Neural cell (in vitro differentiated cells): ENCODE measurements around the gene FAM43A. TPM values are rescaled to one million over a fixed set of nuclear protein-coding genes. Genes with fewer than 3 reads are reported as not detected.

Experiments
- H2AFZ ChIP-seq: fragments of 200-600, 300-800 bp; sonication (generic), shearing (Covaris generic); 2 replicates; pipeline ENCODE4 v1.6.0; 2014; ENCODE audit warnings: low read depth, mild to moderate bottlenecking, antibody characterized with exemption, low read length, moderate library complexity
- H3F3A ChIP-seq: fragments of 200-600 bp; shearing (Covaris generic); 2 replicates; pipeline ENCODE4 v1.6.1; 2016; ENCODE audit warnings: mild to moderate bottlenecking, moderate library complexity, mixed read lengths, antibody characterized with exemption, low read length; ENCODE audit not compliant: insufficient read depth, poor library complexity, severe bottlenecking
- H3K27ac ChIP-seq: fragments of 200-600, 300-800 bp; sonication (generic), shearing (Covaris generic); 2 replicates; pipeline ENCODE4 v1.5.1; 2014; ENCODE audit warnings: mild to moderate bottlenecking, low read length, moderate library complexity
- H3K27me3 ChIP-seq: fragments of 300-800, 200-600 bp; sonication (generic), shearing (Covaris generic); 2 replicates; pipeline ENCODE4 v1.6.0; 2014; ENCODE audit warnings: mild to moderate bottlenecking, low read depth, low read length, moderate library complexity; ENCODE audit not compliant: insufficient read depth
- H3K36me3 ChIP-seq: fragments of 300-800, 200-600 bp; sonication (generic), shearing (Covaris generic); 2 replicates; pipeline ENCODE4 v1.5.1; 2014; ENCODE audit warnings: mild to moderate bottlenecking, antibody characterized with exemption, low read length, moderate library complexity; ENCODE audit not compliant: insufficient read depth
- H3K4me2 ChIP-seq: fragments of 300-800, 200-600 bp; sonication (generic), shearing (Covaris generic); 2 replicates; pipeline ENCODE4 v1.6.0; 2014; ENCODE audit warnings: mild to moderate bottlenecking, low read length
- H3K4me3 ChIP-seq: fragments of 300-800, 200-600 bp; sonication (generic), shearing (Covaris generic); 2 replicates; pipeline ENCODE4 v1.5.1; 2014; ENCODE audit warnings: mild to moderate bottlenecking, low read length, moderate library complexity
- H3K79me2 ChIP-seq: fragments of 200-600 bp; shearing (Covaris generic); replicated peaks from 2 replicates; pipeline ENCODE4 v1.6.0; 2014; ENCODE audit warnings: mild to moderate bottlenecking, low read length, moderate library complexity; ENCODE audit not compliant: insufficient read depth
- H3K9ac ChIP-seq: fragments of 300-800, 200-600 bp; sonication (generic), shearing (Covaris generic); 2 replicates; pipeline ENCODE4 v1.6.1; 2016; ENCODE audit warnings: mild to moderate bottlenecking, low read length, mixed read lengths
- H3K9me2 ChIP-seq: fragments of 200-600 bp; shearing (Covaris generic); 2 replicates; pipeline ENCODE4 v1.6.1; 2016; ENCODE audit warnings: mild to moderate bottlenecking, low read length, mixed read lengths; ENCODE audit not compliant: insufficient read depth
- H3K9me3 ChIP-seq: fragments of 200-600, 300-800 bp; sonication (generic), shearing (Covaris generic); 2 replicates; pipeline ENCODE4 v1.6.1; 2016; ENCODE audit warnings: mild to moderate bottlenecking, mixed run types, low read length, moderate library complexity, mixed read lengths
- H4K20me1 ChIP-seq: fragments of 200-600 bp; shearing (Covaris generic); 2 replicates; pipeline ENCODE4 v1.6.1; 2016; ENCODE audit warnings: mild to moderate bottlenecking, mixed run types; ENCODE audit not compliant: insufficient read depth
- EP300 ChIP-seq: fragments of 450-650 bp; conservative IDR thresholded peaks from 2 replicates; pipeline ENCODE4 v1.6.1; 2014; ENCODE audit warnings: antibody characterized with exemption, mild to moderate bottlenecking, moderate library complexity; ENCODE audit not compliant: poor library complexity, severe bottlenecking
- EZH2 ChIP-seq: fragments of 200-600, 300-800 bp; shearing (Covaris generic), sonication (generic); IDR thresholded peaks from 2 replicates; pipeline ENCODE4 v1.6.1; 2014; ENCODE audit warnings: antibody characterized with exemption, low read length, borderline replicate concordance, mild to moderate bottlenecking; ENCODE audit not compliant: insufficient read depth, poor library complexity, severe bottlenecking
- MXI1 ChIP-seq: fragments of 450-650 bp; conservative IDR thresholded peaks from 2 replicates; pipeline ENCODE4 v1.6.1; 2014; ENCODE audit warnings: antibody characterized with exemption, mild to moderate bottlenecking; ENCODE audit not compliant: poor library complexity, severe bottlenecking
- POLR2AphosphoS5 ChIP-seq: IDR thresholded peaks from 2 replicates; pipeline ENCODE4 v1.6.1; 2012
- RAD21 ChIP-seq: fragments of 450-650 bp; conservative IDR thresholded peaks from 2 replicates; pipeline ENCODE4 v1.6.1; 2014; ENCODE audit warnings: antibody characterized with exemption, mild to moderate bottlenecking, moderate library complexity
- SMC3 ChIP-seq: fragments of 450-650 bp; conservative IDR thresholded peaks from 2 replicates; pipeline ENCODE4 v1.6.1; 2014; ENCODE audit warnings: antibody characterized with exemption, mild to moderate bottlenecking, moderate library complexity; ENCODE audit not compliant: poor library complexity
- TAF1 ChIP-seq: IDR thresholded peaks from 2 replicates; pipeline ENCODE4 v1.6.1; 2012; ENCODE audit warnings: low read depth
- polyA plus RNA-seq: library from polyadenylated mRNA; depleted of rRNA; stranded (reverse); fragments of >200 nt; gene quantifications from 2 replicates; pipeline ENCODE4 v1.2.3, GENCODE V29; 2014
- TF ChIP-seq, protein P1 (sequence below): IDR thresholded peaks from 2 replicates; pipeline ENCODE4 v1.6.1; 2012; ENCODE audit warnings: borderline replicate concordance
- TF ChIP-seq, protein P2 (sequence below): fragments of 450-650 bp; IDR thresholded peaks from 2 replicates; pipeline ENCODE4 v1.5.1; 2014; ENCODE audit warnings: antibody characterized with exemption, mild to moderate bottlenecking, moderate library complexity; ENCODE audit not compliant: poor library complexity, severe bottlenecking

Gene FAM43A
- polyA plus RNA-seq, 1 donor from 2014 or later: 0.59 TPM

DNA sequence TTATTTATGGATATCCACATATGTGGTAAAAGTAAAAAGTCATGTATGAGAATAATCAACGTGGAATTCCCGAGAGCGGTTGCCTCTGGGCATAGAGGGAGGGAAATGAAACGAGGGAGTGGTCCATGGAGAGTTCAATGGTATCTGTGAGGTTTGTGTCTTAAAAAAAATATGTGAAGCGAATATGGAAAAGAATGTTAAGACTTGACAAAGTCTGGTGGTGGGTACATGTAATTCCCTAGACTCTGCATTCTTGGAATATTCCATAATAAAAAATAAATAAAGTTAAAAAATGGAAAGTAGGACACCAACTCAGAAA, 28.4 kb downstream of the FAM43A start:
- no peak overlapping the region for H3K9ac ChIP-seq
- no peak overlapping the region for H3K27ac ChIP-seq
- H3K4me2 ChIP-seq: no peak overlapping the region

DNA sequence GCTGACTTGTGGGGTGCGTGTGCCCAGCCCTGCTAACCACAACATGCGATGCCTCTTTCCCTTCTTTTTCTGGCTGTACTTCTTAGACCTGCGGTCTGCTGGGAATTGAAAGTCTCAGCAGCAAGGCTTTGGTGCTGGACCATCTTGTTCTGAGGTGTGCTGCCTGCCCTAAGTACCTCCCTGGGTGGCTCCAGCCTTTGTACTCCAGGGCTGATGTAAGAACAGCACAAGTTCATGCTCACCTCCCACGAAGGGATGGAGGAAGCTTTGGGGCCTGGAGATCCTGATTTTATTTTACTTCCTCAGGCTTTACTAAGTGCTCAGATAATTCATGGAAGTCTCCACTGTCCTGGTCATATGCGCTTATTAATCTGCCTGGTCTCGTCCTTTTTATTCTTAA, 28.9 kb downstream of the FAM43A start:
- H4K20me1 ChIP-seq: no peaks in the 10 kb centered on the region
- no peak overlapping the region for H2AFZ ChIP-seq
- TF ChIP-seq MXI1 (no peak), TAF1 (no peak)
- TF ChIP-seq, protein P1, sequence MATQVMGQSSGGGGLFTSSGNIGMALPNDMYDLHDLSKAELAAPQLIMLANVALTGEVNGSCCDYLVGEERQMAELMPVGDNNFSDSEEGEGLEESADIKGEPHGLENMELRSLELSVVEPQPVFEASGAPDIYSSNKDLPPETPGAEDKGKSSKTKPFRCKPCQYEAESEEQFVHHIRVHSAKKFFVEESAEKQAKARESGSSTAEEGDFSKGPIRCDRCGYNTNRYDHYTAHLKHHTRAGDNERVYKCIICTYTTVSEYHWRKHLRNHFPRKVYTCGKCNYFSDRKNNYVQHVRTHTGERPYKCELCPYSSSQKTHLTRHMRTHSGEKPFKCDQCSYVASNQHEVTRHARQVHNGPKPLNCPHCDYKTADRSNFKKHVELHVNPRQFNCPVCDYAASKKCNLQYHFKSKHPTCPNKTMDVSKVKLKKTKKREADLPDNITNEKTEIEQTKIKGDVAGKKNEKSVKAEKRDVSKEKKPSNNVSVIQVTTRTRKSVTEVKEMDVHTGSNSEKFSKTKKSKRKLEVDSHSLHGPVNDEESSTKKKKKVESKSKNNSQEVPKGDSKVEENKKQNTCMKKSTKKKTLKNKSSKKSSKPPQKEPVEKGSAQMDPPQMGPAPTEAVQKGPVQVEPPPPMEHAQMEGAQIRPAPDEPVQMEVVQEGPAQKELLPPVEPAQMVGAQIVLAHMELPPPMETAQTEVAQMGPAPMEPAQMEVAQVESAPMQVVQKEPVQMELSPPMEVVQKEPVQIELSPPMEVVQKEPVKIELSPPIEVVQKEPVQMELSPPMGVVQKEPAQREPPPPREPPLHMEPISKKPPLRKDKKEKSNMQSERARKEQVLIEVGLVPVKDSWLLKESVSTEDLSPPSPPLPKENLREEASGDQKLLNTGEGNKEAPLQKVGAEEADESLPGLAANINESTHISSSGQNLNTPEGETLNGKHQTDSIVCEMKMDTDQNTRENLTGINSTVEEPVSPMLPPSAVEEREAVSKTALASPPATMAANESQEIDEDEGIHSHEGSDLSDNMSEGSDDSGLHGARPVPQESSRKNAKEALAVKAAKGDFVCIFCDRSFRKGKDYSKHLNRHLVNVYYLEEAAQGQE: no peak
- TF ChIP-seq, protein P2, sequence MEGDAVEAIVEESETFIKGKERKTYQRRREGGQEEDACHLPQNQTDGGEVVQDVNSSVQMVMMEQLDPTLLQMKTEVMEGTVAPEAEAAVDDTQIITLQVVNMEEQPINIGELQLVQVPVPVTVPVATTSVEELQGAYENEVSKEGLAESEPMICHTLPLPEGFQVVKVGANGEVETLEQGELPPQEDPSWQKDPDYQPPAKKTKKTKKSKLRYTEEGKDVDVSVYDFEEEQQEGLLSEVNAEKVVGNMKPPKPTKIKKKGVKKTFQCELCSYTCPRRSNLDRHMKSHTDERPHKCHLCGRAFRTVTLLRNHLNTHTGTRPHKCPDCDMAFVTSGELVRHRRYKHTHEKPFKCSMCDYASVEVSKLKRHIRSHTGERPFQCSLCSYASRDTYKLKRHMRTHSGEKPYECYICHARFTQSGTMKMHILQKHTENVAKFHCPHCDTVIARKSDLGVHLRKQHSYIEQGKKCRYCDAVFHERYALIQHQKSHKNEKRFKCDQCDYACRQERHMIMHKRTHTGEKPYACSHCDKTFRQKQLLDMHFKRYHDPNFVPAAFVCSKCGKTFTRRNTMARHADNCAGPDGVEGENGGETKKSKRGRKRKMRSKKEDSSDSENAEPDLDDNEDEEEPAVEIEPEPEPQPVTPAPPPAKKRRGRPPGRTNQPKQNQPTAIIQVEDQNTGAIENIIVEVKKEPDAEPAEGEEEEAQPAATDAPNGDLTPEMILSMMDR: no peak
- no peak overlapping the region for H3K27ac ChIP-seq
- no peaks in the 10 kb centered on the region for H3K27me3 ChIP-seq
- no peak overlapping the region for H3K9ac ChIP-seq
- no peaks in the 10 kb centered on the region for H3K79me2 ChIP-seq
- H3K9me3 ChIP-seq: no peaks in the 10 kb centered on the region
- H3K9me2 ChIP-seq: no peaks in the 10 kb centered on the region
- H3K36me3 ChIP-seq: no peaks in the 10 kb centered on the region
- H3K4me3 ChIP-seq: no peak overlapping the region
- no peaks in the 10 kb centered on the region for H3F3A ChIP-seq
- no peak overlapping the region for H3K4me2 ChIP-seq

More for the DNA sequence above, 28.4 kb downstream of the FAM43A start:
- H4K20me1 ChIP-seq: no peaks in the 10 kb centered on the region
- no peaks in the 10 kb centered on the region for H3K79me2 ChIP-seq
- H3K27me3 ChIP-seq: no peaks in the 10 kb centered on the region
- H3K9me2 ChIP-seq: no peaks in the 10 kb centered on the region
- no peak overlapping the region for H2AFZ ChIP-seq
- H3F3A ChIP-seq: no peaks in the 10 kb centered on the region
- H3K4me3 ChIP-seq: no peak overlapping the region
- no peaks in the 10 kb centered on the region for H3K36me3 ChIP-seq
- H3K9me3 ChIP-seq: no peaks in the 10 kb centered on the region
- TF ChIP-seq MXI1: no peak
- TF ChIP-seq, protein P1: no peak
- TF ChIP-seq SMC3: no peak
- TF ChIP-seq EZH2: no peak
- no peak for TF ChIP-seq RAD21
- TF ChIP-seq POLR2AphosphoS5: no peak
- TF ChIP-seq TAF1: no peak
- TF ChIP-seq, protein P2: no peak
- no peak for TF ChIP-seq EP300
